Gastrocnemius medialis (tissue), 4 donors: ENCODE results near the gene IL17RA.

Source experiments
- POLR2A ChIP-seq, 2 donors: fragments of 450-650 bp; IDR thresholded peaks; one replicate each; pipeline ENCODE4 v1.6.1; 2017; ENCODE audit warnings: antibody characterized with exemption in 2 of 2, mild to moderate bottlenecking in 2 of 2, moderate library complexity in 2 of 2
- TF ChIP-seq, protein P1 (sequence below), 5 experiments: fragments of 450-650 bp in 3 of 5; fragments of 200-600 bp in 2 of 5; sonication (generic) in 2 of 5; IDR thresholded peaks in 4 of 5; conservative IDR thresholded peaks in 1 of 5; 1 replicate in 4 of 5; 2 replicates in 1 of 5; pipeline ENCODE4 v1.5.1; 2016 to 2019; ENCODE audit warnings: antibody characterized with exemption in 5 of 5, mild to moderate bottlenecking in 3 of 5, moderate library complexity in 3 of 5

DNA sequence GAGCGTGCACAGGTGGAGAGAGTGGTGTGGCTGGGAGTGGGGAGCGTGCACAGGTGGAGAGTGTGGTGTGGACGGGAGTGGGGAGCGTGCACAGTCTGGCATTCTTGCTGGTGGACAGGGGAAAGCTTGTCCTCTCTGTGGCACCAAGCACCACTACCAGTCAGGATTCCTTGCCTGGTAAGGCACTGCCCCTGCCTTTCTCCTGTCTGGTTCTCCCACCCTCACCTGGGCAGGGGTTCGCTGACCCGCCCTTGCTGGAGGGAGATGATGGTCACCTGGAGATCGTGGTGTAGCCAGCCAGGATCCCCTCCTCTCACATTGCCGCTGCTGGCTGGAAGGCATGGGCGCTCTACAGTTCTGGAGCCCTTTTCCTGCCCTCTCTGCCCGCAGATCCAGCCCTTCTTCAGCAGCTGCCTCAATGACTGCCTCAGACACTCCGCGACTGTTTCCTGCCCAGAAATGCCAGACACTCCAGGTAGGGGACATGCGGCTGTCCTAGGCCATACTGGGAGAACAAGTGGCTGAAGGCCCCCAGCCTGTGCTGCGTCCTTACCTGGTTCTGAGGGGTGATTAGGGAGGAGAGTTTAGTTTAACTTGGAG, 19.6 kb downstream of the IL17RA start:
- TF ChIP-seq, protein P1, sequence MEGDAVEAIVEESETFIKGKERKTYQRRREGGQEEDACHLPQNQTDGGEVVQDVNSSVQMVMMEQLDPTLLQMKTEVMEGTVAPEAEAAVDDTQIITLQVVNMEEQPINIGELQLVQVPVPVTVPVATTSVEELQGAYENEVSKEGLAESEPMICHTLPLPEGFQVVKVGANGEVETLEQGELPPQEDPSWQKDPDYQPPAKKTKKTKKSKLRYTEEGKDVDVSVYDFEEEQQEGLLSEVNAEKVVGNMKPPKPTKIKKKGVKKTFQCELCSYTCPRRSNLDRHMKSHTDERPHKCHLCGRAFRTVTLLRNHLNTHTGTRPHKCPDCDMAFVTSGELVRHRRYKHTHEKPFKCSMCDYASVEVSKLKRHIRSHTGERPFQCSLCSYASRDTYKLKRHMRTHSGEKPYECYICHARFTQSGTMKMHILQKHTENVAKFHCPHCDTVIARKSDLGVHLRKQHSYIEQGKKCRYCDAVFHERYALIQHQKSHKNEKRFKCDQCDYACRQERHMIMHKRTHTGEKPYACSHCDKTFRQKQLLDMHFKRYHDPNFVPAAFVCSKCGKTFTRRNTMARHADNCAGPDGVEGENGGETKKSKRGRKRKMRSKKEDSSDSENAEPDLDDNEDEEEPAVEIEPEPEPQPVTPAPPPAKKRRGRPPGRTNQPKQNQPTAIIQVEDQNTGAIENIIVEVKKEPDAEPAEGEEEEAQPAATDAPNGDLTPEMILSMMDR (IDR thresholded peaks at IDR 0.05 in 4 of 5, conservative IDR thresholded peaks at IDR 0.05 in 1 of 5): no peak
- TF ChIP-seq POLR2A (IDR thresholded peaks at IDR 0.05): no peak
